Stimulated activated CD8-positive, alpha-beta memory T cell treated with anti-CD3 and anti-CD28 coated beads, Interleukin-4, amount 100 ng/mL, for 4 hours (primary cell): ENCODE results near the gene LRRC42.
"Not testable (repeated sequence)": the region's sequence is repeated elsewhere in the genome, so short reads cannot be mapped to it uniquely, and the experiment has no call there.

Experiments used
- DNase-seq, 2 donors: peaks; one replicate each; pipeline ENCODE4 v3.0.0-alpha.2; 2020; ENCODE audit warnings: low read depth in 2 of 2, low spot score in 1 of 2

Gene LRRC42

GRCh38 chr1:54003249-54003646 is 57.1 kb downstream of the LRRC42 start:
- DNase-seq = no peak

- not testable (repeated sequence) for DNase-seq
Measured at GRCh38 chr1:54003750-54004480, 57.8 kb downstream of the LRRC42 start.

- no peak for DNase-seq
Measured at GRCh38 chr1:54004481-54005049, 58.4 kb downstream of the LRRC42 start.

- DNase-seq = no peak
Measured at GRCh38 chr1:54006508-54006907, 60.4 kb downstream of the LRRC42 start.

GRCh38 chr1:54007613-54008012 is 61.5 kb downstream of the LRRC42 start:
- DNase-seq = no peak

- DNase-seq = no peak
Measured at GRCh38 chr1:54008876-54009275, 62.7 kb downstream of the LRRC42 start.

- DNase-seq = no peak
Measured at GRCh38 chr1:54009406-54009805, 63.3 kb downstream of the LRRC42 start.

GRCh38 chr1:54010415-54011117 is 64.4 kb downstream of the LRRC42 start:
- DNase-seq = no peak

GRCh38 chr1:54011316-54012007 is 65.3 kb downstream of the LRRC42 start:
- no peak for DNase-seq

GRCh38 chr1:54012008-54012325 is 65.8 kb downstream of the LRRC42 start:
- DNase-seq = no peak

- no peak for DNase-seq
Measured at GRCh38 chr1:54012863-54013262, 66.7 kb downstream of the LRRC42 start.

GRCh38 chr1:54013393-54014008 is 67.4 kb downstream of the LRRC42 start:
- DNase-seq = no peak

GRCh38 chr1:54014009-54014629 is 68.0 kb downstream of the LRRC42 start:
- DNase-seq = no peak

- no peak for DNase-seq
Measured at GRCh38 chr1:54016343-54017282, 70.5 kb downstream of the LRRC42 start.
